Mononuclear cell (primary cell): ENCODE data around the gene VPS45. TPM values are rescaled to one million over a fixed set of nuclear protein-coding genes. Genes with fewer than 3 reads are reported as not detected.

Experiments
- total RNA-seq: library from RNA; depleted of rRNA; stranded (reverse); fragments of >200 nt; gene quantifications from one replicate; pipeline ENCODE4 v1.2.3, GENCODE V29; 2012

VPS45 gene
- total RNA-seq, 1 donor, result 11.5 TPM

Other genes with a start within 250 kb of the VPS45 start
- gene BOLA1, start 168.2 kb upstream of the VPS45 start, total RNA-seq, result 4.0 TPM
- gene SV2A, start 149.9 kb upstream of the VPS45 start, total RNA-seq, result 0.73 TPM
- gene SF3B4, start 140.0 kb upstream of the VPS45 start, total RNA-seq, result 17.7 TPM
- 22.9 TPM for gene MTMR11, start 130.9 kb upstream of the VPS45 start, total RNA-seq
- gene OTUD7B, start 57.0 kb upstream of the VPS45 start, total RNA-seq, result 1.5 TPM
- gene PLEKHO1, start 82.1 kb downstream of the VPS45 start, total RNA-seq, result 80.9 TPM
- 38.8 TPM for gene ANP32E, start 168.3 kb downstream of the VPS45 start, total RNA-seq
- gene CA14, start 190.0 kb downstream of the VPS45 start, total RNA-seq, result not detected
- 122 TPM for gene APH1A, start 201.2 kb downstream of the VPS45 start, total RNA-seq
- gene C1orf54, start 205.0 kb downstream of the VPS45 start, total RNA-seq, result 13.9 TPM
- 1.2 TPM for gene CIART, start 214.8 kb downstream of the VPS45 start, total RNA-seq
- gene MRPS21, start 226.1 kb downstream of the VPS45 start, total RNA-seq, result 22.2 TPM